ENCODE measurements around the gene NACA2.
"Not testable (repeated sequence)": the region's sequence is repeated elsewhere in the genome, so short reads cannot be mapped to it uniquely, and the experiment has no call there.

The NACA2 gene

GRCh38 chr17:61578645-61579044 lies 12.4 kb downstream of the NACA2 start:
- no peak for DNase-seq (ENCODE audit: low read depth, low spot score)

DNA sequence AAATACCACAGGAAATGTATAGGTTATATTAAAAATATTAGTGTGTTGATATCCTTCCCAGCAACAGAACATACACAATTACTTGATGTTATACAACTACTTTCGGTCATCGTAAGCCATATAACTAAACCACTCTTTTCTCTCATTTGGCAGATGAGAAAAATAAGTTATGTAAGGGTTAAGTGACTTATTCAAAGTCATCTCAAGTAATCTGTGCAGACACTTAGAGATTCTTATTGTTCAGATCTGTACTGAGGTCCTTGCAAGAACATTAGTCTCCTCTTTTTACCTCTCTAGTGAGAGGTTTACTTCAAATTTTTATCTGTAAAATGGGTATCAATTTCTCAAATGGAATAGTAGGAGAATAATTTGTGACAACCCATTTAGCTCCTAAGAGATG lies 15.0 kb downstream of the NACA2 start:
- no peak for DNase-seq (ENCODE audit: low read depth, low spot score)

DNA sequence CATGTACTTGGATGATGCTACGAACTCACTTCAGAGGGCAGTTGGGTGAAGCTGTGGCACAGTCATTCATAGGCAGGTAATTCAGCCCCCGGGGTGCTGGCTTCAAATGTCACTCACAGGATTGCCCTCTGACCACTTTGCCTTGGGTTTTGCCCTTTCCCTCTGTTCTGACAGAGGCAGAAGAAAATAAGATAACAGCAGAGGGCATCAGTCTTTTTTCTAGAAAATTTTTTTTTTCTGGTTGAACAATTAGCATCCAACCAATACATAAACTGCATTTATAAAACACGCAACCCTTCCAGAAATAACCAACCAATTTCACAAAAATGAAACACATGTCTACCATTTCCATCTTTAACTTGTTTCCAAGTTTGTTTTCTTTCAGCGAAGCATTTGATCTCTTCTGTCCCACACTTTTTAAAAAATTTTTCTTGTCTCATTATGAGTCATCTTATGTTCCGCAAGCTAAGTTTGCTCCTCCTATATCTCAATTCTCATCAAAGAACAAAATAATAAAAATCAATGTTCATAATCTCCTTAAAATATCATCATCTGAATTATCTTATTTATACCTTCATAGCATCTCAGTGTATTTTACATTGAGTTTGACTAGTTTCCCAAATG lies 15.6 kb downstream of the NACA2 start:
- no peak for DNase-seq (ENCODE audit: low read depth, low spot score)

- DNase-seq (ENCODE audit: low read depth, low spot score), result peak; percentile 56
Measured at GRCh38 chr17:61574542-61575351, 16.3 kb downstream of the NACA2 start.

DNA sequence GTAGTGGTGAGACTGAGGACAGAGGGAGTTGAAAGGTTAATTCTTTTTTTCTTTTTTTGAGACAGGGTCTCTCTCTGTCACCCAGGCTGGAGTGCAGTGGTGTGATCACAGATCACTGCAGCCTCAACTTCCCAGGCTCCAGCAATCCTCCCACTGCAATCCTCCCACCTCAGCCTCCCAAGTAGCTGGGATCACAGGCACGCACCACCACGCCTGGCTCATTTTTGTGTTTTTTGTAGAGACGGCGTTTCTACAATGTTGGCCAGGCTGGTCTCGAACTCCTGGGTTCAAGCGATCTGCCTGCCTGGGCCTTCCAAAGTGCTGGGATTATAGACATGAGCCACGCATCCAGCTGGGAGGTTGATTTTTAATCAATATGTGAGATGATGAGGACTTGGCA lies 18.5 kb downstream of the NACA2 start:
- not testable (repeated sequence) for DNase-seq (ENCODE audit: low read depth, low spot score)

DNA sequence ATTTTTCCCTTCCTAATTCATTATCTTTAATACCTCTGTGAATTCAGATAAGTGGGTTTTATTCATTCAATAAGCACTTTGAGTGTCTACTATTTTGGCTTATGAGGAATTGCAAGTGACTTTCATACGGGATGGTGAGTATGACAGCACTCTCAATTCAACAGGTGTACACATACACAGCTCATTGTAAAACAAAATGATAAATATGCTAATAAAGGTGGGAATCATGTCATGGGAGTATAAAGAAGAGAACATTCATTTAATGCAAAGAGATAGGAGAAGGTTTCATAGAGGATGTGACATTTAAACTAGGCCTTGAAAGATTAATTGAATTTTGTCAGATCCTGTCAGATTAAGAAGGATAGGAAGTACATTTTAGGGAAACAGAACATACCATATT lies 19.4 kb downstream of the NACA2 start:
- no peak for DNase-seq (ENCODE audit: low read depth, low spot score)

DNA sequence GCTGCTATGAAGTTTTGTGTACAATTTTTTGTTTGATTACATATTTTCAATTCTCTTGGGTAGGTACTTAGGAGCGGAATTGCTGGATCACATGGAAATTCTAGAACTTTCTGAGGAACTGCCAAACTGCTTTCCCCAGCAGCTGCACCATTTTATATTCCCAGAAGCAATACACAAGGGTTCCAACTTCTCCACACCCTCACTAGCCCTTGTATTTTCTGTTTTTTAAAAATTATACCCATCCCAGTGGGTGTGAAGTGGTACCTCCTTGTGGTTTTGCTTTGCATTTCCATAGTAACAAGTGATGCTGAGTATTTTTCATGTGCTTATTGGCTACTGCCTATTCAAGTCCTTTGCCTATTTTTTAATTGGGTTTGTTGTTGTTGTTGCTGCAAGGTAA lies 20.9 kb downstream of the NACA2 start:
- DNase-seq (ENCODE audit: low read depth, low spot score), result no peak

GRCh38 chr17:61569525-61569924 lies 21.5 kb downstream of the NACA2 start:
- not testable (repeated sequence) for DNase-seq (ENCODE audit: low read depth, low spot score)

GRCh38 chr17:61568219-61569072 lies 22.6 kb downstream of the NACA2 start:
- DNase-seq (ENCODE audit: low read depth, low spot score), result no peak

DNA sequence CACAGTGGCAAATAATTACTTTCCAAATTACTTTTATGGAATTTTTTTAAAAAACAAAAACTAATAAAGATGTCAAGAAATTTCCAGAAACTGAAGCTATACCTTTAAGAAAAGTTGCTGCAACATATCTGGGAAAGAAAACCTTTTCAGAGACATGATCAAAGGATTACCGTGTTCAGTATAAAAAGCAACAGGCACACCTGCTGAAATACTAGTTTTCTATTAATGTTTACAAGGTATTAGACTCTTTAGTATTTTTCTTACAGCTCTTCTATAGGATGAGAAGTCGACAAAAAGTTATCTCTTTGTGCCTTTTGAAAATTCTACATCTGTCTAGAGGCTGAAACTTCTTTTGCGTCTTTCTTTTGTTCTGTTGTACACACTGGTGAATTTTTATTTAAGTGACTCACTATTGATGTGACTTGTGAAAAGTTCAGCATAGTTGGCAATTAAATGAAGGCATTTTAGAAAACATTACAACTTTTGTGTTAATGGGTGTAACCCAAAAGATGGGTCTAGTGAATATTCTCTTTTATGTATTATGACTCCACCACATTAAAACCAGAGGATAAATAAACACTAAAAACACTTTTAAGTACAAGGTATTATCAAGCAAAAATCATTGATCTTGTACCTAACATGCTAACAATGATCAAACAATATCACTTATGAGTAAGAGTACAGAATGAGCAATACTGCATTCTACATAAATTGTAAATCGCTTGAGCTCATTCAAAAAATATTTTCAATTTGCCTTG lies 23.8 kb downstream of the NACA2 start:
- DNase-seq (ENCODE audit: low read depth, low spot score), result no peak

- DNase-seq (ENCODE audit: low read depth, low spot score), result not testable (repeated sequence)
Measured at GRCh38 chr17:61566448-61566847, 24.6 kb downstream of the NACA2 start.

DNA sequence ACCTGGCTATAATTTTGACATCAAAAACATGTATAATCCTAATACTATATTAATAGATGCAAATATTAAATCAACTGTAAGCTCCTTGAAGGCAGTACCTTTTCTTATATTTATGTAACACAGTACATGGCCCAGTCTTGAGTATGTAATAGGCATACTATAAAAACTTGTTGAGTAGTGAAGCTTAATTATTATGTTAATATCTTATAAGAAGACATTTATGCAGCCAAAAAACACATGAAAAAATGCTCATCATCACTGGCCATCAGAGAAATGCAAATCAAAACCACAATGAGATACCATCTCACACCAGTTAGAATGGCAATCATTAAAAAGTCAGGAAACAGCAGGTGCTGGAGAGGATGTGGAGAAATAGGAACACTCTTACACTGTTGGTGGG lies 25.2 kb downstream of the NACA2 start:
- not testable (repeated sequence) for DNase-seq (ENCODE audit: low read depth, low spot score)

DNA sequence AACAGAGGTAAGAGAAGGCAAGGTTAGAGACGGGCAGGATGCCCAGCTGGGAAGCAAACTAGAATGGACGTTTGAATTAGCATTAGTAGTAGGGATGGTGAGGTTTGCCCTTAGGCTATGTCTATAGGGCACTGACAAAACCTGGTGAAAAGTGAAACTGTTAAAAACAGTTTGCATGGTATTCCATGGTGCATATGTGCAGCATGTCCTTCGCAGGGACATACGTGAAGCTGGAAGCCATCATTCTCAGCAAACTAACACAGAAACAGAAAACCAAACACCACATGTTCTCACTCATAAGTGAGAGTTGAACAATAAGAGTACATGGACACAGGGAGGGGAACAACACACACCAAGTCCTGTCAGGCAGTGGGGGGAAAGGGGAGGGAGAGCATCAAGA lies 25.8 kb downstream of the NACA2 start:
- DNase-seq (ENCODE audit: low read depth, low spot score), result no peak

- DNase-seq (ENCODE audit: low read depth, low spot score), result no peak
Measured at GRCh38 chr17:61562287-61562686, 28.7 kb downstream of the NACA2 start.

DNA sequence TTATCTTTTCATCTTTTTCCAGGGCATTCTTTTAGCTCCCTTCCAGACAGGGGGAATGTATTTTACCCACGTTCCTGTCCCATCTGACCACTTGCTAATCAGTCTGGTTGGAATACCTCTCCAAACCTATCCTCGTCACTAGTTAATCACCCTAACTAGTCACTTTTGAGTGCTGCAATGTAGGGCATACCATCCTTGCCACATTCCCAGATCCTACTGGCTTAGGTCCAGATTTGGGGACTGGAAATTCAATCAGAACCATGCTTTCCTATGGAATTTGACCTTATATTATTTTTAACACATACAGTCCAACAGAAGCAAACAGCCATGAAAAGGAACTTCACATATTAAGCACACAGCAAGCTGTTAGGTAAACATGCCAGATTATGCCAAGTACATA lies 29.7 kb downstream of the NACA2 start:
- DNase-seq (ENCODE audit: low read depth, low spot score), result no peak

- no peak for DNase-seq (ENCODE audit: low read depth, low spot score)
Measured at GRCh38 chr17:61560071-61560470, 30.9 kb downstream of the NACA2 start.

- peak; percentile 84 for DNase-seq (ENCODE audit: low read depth, low spot score)
Measured at GRCh38 chr17:61556224-61557188, 34.5 kb downstream of the NACA2 start.

DNA sequence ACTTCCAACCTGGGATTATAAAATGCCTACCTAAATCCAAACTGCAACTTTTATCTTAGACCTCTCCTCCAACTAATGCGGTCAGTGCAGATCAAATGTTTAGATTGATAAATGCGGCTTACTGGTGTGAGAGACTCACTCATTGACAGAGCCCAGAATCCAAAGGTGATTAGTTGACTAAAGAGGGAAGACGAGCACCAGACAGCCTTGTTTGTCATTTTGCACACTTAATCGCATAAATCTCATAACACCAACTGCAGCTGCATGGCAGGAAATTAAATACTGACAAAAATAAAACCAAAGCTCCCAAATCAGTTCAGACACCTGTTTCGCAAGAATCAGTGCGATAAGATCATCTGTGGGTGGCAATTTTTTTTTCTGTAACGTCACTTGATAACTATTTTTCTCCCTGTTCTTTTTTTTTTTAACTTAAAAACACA lies 35.9 kb downstream of the NACA2 start:
- DNase-seq (ENCODE audit: low read depth, low spot score), result no peak

GRCh38 chr17:61554209-61554608 lies 36.8 kb downstream of the NACA2 start:
- no peak for DNase-seq (ENCODE audit: low read depth, low spot score)

DNA sequence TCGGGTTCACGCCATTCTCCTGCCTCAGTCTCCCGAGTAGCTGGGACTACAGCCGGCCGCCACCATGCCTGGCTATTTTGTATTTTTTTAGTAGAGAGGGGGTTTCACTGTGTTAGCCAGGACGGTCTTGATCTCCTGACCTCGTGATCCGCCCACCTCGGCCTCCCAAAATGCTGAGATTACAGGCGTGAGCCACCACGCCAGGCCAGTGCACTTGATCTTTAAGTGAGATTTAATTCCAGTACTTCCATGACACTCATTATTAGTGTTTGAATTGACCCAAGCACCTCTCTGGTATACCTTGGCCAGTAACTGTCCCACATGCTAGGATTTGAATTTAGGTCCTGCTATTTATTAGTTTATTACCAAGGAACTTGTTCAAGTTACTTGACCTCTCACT lies 38.5 kb downstream of the NACA2 start:
- not testable (repeated sequence) for DNase-seq (ENCODE audit: low read depth, low spot score)
